K562 (cell line): ENCODE data around the gene STARD6. TPM values are rescaled to one million over a fixed set of nuclear protein-coding genes. Genes with fewer than 3 reads are reported as not detected.

Experiments
- ATAC-seq: fragments of 200-7000 bp; cut with Tn5 transposase; 3 replicates; pipeline ENCODE4 v1.9.1; 2020; ENCODE audit warnings: moderate library complexity
- BruUV-seq: library from RNA; stranded (reverse); fragments of 400-500 nt; replicated peaks from 2 replicates; lab custom pipeline; 2021; lab: Mats Ljungman, UMichigan
- CTCF ChIA-PET: fragments of 300-600 bp; formaldehyde crosslinking; extraction: SDS; loops from one replicate; lab custom pipeline; 2021; ENCODE audit warnings: low intra/inter-chr PET ratio; lab: Yijun Ruan, JAX
- POLR2A ChIA-PET: fragments of 300-600, 350-650 bp; sonication (Branson Sonifier 250); formaldehyde crosslinking; extraction: SDS; loops from one replicate; lab custom pipeline; 2021; ENCODE audit warnings: antibody characterized with exemption, inconsistent platforms; lab: Yijun Ruan, JAX
- DNase-seq, 4 experiments: peaks; one replicate each; pipeline versions ENCODE4 v3.0.0 to v3.0.0-alpha.2; 2011 to 2018; ENCODE audit warnings: low spot score in 3 of 4, mixed read lengths in 3 of 4; ENCODE audit errors: extremely low read depth in 1 of 4
- FAIRE-seq: peaks from 2 replicates; lab custom pipeline; 2011; peaks lifted over from hg19 to GRCh38; lab: Jason Lieb, UNC
- H2AFZ ChIP-seq: 2 replicates; pipeline ENCODE4 v1.6.0; 2011; ENCODE audit warnings: low read depth, low read length, control low read depth, inconsistent platforms
- H3K27ac ChIP-seq: fragments of 200-600 bp; 3 replicates; pipeline ENCODE4 v1.8.0; 2011; ENCODE audit warnings: low read depth, mild to moderate bottlenecking, control low read depth, inconsistent platforms, low read length, moderate library complexity, mixed read lengths; ENCODE audit errors: extremely low read depth
- H3K27me3 ChIP-seq, 2 experiments: fragments of 300-600 bp in 1 of 2; 2 replicates in 1 of 2; 3 replicates in 1 of 2; pipeline versions ENCODE4 v1.6.0 to v1.8.0; 2011; ENCODE audit warnings: inconsistent platforms in 2 of 2, low read length in 2 of 2, mild to moderate bottlenecking in 1 of 2, mixed read lengths in 1 of 2, moderate library complexity in 1 of 2; ENCODE audit not compliant: control insufficient read depth in 2 of 2, insufficient read depth in 2 of 2
- H3K36me3 ChIP-seq: fragments of 300-600 bp; 3 replicates; pipeline ENCODE4 v1.8.0; 2011; ENCODE audit warnings: mild to moderate bottlenecking, low read length, inconsistent platforms; ENCODE audit not compliant: control insufficient read depth, insufficient read depth
- H3K4me1 ChIP-seq, 2 experiments: fragments of 200-600 bp in 1 of 2; replicated peaks in 1 of 2; 2 replicates in 1 of 2; 3 replicates in 1 of 2; pipeline versions ENCODE4 v1.5.1 to v1.8.0; 2011; ENCODE audit warnings: inconsistent platforms in 2 of 2, low read length in 2 of 2, mild to moderate bottlenecking in 1 of 2, mixed read lengths in 1 of 2, moderate library complexity in 1 of 2; ENCODE audit not compliant: control insufficient read depth in 2 of 2, insufficient read depth in 2 of 2
- H3K4me2 ChIP-seq: 2 replicates; pipeline ENCODE4 v1.6.1; 2011; ENCODE audit warnings: low read length, control low read depth, inconsistent platforms, mixed read lengths; ENCODE audit not compliant: insufficient read depth
- H3K4me3 ChIP-seq: fragments of 200-600 bp; sonication (generic), shearing (Covaris generic); 2 replicates; pipeline ENCODE4 v1.5.1; 2016; ENCODE audit warnings: control low read depth, inconsistent platforms
- H3K79me2 ChIP-seq: fragments of 200-600 bp; 3 replicates; pipeline ENCODE4 v1.8.0; 2011; ENCODE audit warnings: low read length, inconsistent platforms; ENCODE audit not compliant: control insufficient read depth, insufficient read depth
- H3K9ac ChIP-seq, 2 experiments: 2 replicates each; pipeline versions ENCODE4 v1.6.0 to v1.6.1; 2011; ENCODE audit warnings: low read depth in 2 of 2, low read length in 2 of 2, control low read depth in 1 of 2, inconsistent platforms in 1 of 2, mild to moderate bottlenecking in 1 of 2, mixed read lengths in 1 of 2; ENCODE audit not compliant: insufficient read depth in 1 of 2
- H3K9me1 ChIP-seq: one replicate; pipeline ENCODE4 v1.6.0; 2011; ENCODE audit warnings: inconsistent platforms, mild to moderate bottlenecking, low read length, moderate library complexity; ENCODE audit not compliant: control insufficient read depth, insufficient read depth
- H3K9me3 ChIP-seq: replicated peaks from 2 replicates; pipeline ENCODE4 v1.5.1; 2011; ENCODE audit warnings: low read depth, low read length, inconsistent platforms; ENCODE audit not compliant: control insufficient read depth, insufficient read depth
- H4K20me1 ChIP-seq: replicated peaks from 2 replicates; pipeline ENCODE4 v1.6.1; 2011; ENCODE audit warnings: low read length, inconsistent platforms, mixed read lengths; ENCODE audit not compliant: control insufficient read depth, insufficient read depth
- ID3 ChIP-seq, 2 experiments: fragments of 250-450 bp in 1 of 2; fragments of 450-650 bp in 1 of 2; sonication (Bioruptor Pico) in 1 of 2; IDR thresholded peaks; 2 replicates each; pipeline versions ENCODE4 v1.6.1 to v1.8.0; 2016 to 2021; ENCODE audit warnings: mild to moderate bottlenecking in 2 of 2, moderate library complexity in 2 of 2, missing compliant biosample characterization in 1 of 2, missing genetic modification characterization in 1 of 2
- JUNB ChIP-seq: fragments of 450-650 bp; formaldehyde crosslinking; conservative IDR thresholded peaks from 2 replicates; pipeline ENCODE4 v1.4.0; 2020; ENCODE audit warnings: mild to moderate bottlenecking
- TRIM24 ChIP-seq, 2 experiments: fragments of 450-650 bp; IDR thresholded peaks; 2 replicates each; pipeline ENCODE4 v1.6.1; 2016
- in situ Hi-C: fragments of 300-500 bp; cut with MboI; formaldehyde crosslinking; loops from 4 replicates; pipeline ENCODE4 v1.15.0; 2018; ENCODE audit warnings: inconsistent platforms, mixed read lengths
- intact Hi-C: fragments of 100-400 bp; cut with micrococcal nuclease; formaldehyde crosslinking; loops from 2 replicates; pipeline ENCODE4 v1.14.2; 2022
- polyA plus RNA-seq, 8 experiments: library from polyadenylated mRNA; depleted of rRNA in 4 of 8; stranded (reverse) in 5 of 8; unstranded in 3 of 8; fragments of >200 nt; fragmentation: Nextera tagmentation in 2 of 8; fragmentation: Illumina TruSeq in 1 of 8; extraction: Ambion mirVana in 2 of 8; extraction: Trizol in 1 of 8; gene quantifications; 2 replicates each; pipeline versions ENCODE4 v1.2.1 to v1.2.3, GENCODE V29; 2011 to 2014; ENCODE audit warnings: inconsistent platforms in 1 of 8, missing spikeins in 1 of 8
- total RNA-seq, 7 experiments: library from RNA; depleted of rRNA in 6 of 7; stranded (reverse); fragments of >200 nt in 6 of 7; fragmentation: Illumina TruSeq in 2 of 7; extraction: Trizol in 2 of 7; gene quantifications; 2 replicates each; pipeline versions ENCODE4 v1.2.1 to v1.2.3, GENCODE V29; 2011 to 2021; ENCODE audit warnings: low replicate concordance in 1 of 7

STARD6 gene
- total and polyA plus RNA-seq, 9 of the 15 experiments (the other 6 are each of a cell fraction or from before 2014, with no cell fraction given): 0.11 to 0.15 TPM; not detected in 7

DNA sequence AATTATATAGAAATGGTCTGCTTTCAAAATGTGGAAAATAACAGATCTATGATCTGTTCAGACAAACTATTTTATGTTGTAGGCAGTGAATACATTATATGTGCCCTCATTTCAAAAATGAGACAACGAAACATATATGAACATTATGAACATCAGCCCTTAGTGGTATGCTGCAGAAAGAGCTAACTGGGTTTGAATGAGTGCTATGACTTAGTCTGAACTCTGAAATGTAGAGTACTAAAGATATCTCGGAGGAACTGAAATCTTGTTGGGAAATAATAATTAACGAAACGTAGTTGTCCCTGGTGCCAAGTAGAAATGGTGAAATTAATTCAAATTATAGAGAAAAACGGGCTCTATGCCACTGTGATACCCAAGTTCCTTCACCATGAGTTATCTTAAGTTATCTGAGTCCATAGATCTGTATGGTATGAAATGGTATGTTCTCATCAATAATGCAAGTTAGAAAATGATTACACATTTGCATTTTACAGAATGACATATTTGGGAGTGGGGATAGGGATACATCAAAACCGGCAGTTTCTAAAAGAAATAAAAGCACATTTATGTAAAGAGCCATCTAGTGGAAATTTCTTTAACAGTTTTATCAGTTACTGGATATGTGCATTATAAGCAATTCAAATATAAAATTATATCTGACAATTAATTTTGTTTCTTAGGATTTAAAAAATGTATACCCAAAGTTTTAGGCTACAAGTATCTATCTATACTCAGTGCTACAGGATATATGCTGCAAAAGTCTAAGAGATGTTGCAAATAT lies 26.7 kb downstream of the STARD6 start (continued):
- TF ChIP-seq ID3 (CRISPR knock-in tag; IDR thresholded peaks at IDR 0.05) (no peak), ID3 (tag; IDR thresholded peaks at IDR 0.05) (no peak)

GRCh38 chr18:54329787-54330186 lies 27.9 kb downstream of the STARD6 start:
- no peak overlapping the region for H2AFZ ChIP-seq
- FAIRE-seq (no peak), ATAC-seq (no peak), DNase-seq (no peak)
- H3K4me1 ChIP-seq: no peaks in the 10 kb centered on the region
- no TSS peak for BruUV-seq
- in situ Hi-C loops: no loop called here
- H3K27me3 ChIP-seq: no peaks in the 10 kb centered on the region
- intact Hi-C loops: no loop called here
- no peaks in the 10 kb centered on the region for H3K36me3 ChIP-seq
- ChIA-PET POLR2A (interaction anchor here (0.6 to 1.3 kb wide), 2 partner anchors 20 to 1677 kb away, joined by 3 read pairs; no protein-coding TSS in a partner anchor), CTCF (no interaction called here)
- no peak overlapping the region for H3K4me2 ChIP-seq
- no peak overlapping the region for H3K4me3 ChIP-seq
- H3K9me1 ChIP-seq: no peaks in the 10 kb centered on the region
- H3K27ac ChIP-seq: no peak overlapping the region
- no peaks in the 10 kb centered on the region for H3K79me2 ChIP-seq
- TF ChIP-seq JUNB (CRISPR knock-in tag) (no peak), TRIM24 (IDR thresholded peaks at IDR 0.05) (no peak)
- TF ChIP-seq, all 486 proteins: peak for 0
- Histone ChIP-seq H4K20me1 (no peaks in the 10 kb centered on the region), H3K9me3 (no peaks in the 10 kb centered on the region), H3K9ac (no peak overlapping the region)
